Measurements from ENCODE around the gene IDH2.

IDH2 gene

DNA sequence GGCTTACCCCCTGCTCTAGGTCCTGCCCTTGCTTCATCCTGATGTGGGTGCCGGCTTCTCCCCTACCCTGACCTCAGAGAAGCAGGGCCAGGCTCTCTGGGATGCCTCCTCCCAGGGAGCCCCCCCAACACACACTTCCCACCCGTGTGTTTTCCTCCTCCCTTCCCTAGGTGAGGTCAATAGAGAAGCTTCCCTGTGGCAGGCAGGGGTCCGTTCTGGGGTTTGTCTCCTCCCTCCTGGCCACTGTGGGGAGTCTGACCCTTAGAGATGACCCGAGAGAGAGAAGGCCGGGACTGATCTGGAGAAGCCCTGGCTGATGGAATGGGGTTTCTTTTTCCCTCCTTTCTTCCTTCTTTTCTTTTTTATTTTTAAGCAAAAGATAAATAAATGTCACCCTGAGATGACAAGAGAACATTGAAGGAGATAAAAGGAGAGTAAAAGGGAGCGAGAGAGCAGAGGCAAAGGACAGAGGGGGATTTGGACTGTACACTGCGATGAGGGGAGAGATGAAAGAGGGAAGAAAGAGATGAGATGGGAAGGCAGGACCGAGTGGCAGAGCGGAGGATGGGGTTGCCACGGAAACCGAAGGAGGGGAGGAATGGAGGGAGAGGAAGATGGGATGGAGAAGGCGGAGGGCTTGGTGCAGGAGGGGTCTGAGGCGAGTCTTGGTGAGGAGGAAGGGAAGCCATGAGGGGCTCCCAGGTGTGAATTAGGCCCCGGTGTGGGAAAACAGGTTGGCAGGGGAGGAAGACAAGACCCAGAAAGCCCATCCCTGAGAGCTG lies 48.4 kb downstream of the IDH2 start:
- TF ChIP-seq, protein P1, sequence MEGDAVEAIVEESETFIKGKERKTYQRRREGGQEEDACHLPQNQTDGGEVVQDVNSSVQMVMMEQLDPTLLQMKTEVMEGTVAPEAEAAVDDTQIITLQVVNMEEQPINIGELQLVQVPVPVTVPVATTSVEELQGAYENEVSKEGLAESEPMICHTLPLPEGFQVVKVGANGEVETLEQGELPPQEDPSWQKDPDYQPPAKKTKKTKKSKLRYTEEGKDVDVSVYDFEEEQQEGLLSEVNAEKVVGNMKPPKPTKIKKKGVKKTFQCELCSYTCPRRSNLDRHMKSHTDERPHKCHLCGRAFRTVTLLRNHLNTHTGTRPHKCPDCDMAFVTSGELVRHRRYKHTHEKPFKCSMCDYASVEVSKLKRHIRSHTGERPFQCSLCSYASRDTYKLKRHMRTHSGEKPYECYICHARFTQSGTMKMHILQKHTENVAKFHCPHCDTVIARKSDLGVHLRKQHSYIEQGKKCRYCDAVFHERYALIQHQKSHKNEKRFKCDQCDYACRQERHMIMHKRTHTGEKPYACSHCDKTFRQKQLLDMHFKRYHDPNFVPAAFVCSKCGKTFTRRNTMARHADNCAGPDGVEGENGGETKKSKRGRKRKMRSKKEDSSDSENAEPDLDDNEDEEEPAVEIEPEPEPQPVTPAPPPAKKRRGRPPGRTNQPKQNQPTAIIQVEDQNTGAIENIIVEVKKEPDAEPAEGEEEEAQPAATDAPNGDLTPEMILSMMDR (IDR thresholded peaks at IDR 0.05; ENCODE audit: low read depth, low read length) = no peak
- no peak overlapping the region for H3K4me3 ChIP-seq (ENCODE audit: low read depth, low read length)

DNA sequence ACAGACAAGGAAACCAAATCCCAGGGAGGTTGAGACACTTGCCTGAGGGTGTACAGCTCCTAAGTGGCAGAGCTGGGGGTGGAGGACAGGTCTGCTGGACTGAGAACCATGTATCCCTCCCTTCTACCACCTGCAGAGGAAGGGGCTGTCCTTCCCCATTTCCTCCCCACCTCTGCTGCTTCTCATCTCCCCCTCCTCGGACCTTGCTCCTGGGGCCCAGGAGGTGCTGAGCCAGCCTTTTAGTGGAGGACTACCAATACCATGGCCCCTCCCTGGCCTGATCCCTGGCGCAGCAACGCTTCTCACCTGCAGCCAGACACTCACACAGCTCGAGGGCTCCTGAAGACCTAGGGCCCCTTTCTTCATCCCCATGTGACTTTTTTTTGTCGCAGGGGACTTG lies 50.4 kb downstream of the IDH2 start:
- TF ChIP-seq, protein P1 (IDR thresholded peaks at IDR 0.05; ENCODE audit: low read depth, low read length) = no peak

DNA sequence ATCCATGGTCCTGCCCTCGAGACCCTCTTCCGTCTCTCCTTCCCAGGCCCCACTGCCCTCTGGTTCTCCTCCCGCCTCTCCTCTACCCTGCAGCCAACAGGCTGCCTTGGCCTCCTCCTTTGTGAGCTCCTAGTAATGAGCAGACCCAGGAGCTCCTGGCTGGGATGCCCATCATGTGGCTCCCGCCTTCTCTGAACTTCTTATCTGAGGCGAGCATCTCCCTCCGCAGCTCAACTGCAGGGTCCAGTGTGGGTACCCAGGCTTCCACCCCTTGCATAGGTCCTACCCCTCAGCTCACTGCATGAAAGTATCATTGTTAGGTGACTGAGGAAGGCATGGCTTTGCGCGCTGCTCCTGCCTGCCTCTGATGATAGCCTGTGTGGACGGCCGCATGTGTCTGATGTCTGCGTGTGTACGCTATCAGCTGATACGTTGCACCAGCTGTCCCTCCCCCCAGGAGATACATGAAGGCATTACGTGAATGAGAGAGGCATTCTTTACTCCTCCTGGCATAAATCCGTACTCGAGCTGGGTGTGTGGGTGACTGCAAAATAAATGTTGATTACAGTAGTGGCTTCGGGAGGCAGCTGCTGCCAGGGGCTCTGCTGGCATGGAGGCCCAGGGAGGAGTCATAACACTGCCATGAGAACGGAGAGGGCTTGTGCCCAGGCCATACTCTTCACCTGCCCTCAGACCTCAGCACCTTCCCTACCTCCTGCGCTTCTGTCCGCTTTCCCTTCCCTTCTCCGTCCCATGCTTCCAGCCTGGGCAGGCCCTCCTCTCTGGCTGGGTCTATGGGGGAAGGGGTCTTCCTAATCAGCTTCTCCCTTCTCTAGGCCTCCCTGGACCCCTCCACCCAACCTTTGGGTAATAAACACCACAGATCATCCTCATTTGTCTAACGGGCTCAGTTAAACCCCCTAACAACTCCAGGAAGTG lies 52.3 kb downstream of the IDH2 start:
- H3K4me3 ChIP-seq (ENCODE audit: low read depth, low read length) = no peak overlapping the region
- TF ChIP-seq, protein P1 (IDR thresholded peaks at IDR 0.05; ENCODE audit: low read depth, low read length) = no peak

More for the DNA sequence above, 50.4 kb downstream of the IDH2 start:
- no peak overlapping the region for H3K4me3 ChIP-seq (ENCODE audit: low read depth, low read length)

DNA sequence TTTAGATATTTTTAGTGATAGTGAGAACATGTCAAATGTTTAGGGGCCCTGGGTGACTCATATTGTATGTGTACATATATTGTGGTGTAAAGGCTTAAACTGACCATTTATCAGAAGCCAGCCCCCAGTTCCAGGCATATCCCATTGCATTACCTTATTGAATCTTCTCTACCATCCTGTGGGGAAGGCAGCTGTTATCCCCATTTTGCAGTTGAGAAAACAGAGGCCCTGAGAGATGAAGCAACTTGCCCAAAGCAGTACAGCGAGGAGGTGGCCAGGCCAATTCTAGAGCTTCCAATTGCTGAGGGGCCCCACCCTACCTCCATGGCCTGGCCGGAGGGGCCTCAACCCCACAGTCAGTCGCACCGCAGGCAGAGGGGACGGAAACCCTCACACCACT lies 53.2 kb downstream of the IDH2 start:
- H3K4me3 ChIP-seq (ENCODE audit: low read depth, low read length) = no peak overlapping the region

DNA sequence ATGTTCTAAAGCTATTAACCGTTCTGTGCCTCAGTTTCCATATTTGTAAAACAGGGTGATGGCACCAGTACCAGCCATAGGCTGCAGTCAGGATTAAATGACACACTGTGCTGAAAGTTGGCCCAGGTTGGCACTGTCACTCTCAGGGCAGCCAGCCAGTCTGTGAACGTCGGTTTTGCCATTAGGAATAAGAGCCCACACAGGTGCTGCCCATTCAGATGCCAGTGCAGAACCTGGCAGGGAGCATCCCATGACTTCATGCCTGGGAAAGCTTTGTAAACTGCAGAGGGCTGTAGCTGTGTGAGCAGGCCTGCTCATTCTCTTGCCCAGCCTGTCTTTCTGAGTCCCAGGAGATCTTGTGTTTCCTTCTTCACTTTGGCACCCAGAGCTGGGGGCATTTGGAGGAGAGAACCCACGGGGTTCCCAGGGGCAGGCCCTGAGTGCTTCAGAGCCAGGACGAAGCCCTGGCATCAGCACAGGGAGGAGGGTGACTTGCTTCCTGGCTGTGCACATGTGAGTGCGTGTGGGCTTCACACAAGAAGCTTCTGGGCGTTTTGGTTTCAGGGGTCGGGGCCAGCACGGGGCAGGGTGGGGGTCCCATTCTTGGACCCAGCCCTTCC lies 54.2 kb downstream of the IDH2 start:
- TF ChIP-seq, protein P1 (IDR thresholded peaks at IDR 0.05; ENCODE audit: low read depth, low read length) = no peak

More for the DNA sequence above, 53.2 kb downstream of the IDH2 start:
- TF ChIP-seq, protein P1 (IDR thresholded peaks at IDR 0.05; ENCODE audit: low read depth, low read length) = no peak

DNA sequence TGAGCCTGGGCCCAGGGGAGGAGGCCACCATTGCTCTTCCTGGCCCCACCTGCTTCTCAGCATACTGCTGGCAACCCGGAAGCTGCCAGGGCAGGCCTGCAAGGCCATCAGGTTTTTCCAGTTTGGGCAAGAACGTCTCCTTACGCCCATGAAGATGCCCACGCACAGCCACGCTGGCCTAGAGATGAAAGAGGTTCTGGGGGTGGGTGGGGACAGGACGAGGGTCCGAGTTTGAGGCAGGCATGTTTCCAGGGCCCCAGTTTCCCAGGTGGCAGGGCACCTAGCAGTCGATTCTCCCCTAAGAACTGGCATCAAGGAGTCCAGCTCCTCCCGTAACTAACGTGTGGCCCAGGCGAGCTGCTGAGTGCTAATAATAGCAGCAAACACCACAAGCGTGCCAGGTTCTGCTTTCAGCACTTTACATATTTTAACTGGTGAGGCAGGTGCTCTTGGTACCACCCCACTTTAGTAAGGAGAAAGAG lies 55.3 kb downstream of the IDH2 start:
- H3K4me3 ChIP-seq (ENCODE audit: low read depth, low read length) = no peak overlapping the region
- TF ChIP-seq, protein P1 (IDR thresholded peaks at IDR 0.05; ENCODE audit: low read depth, low read length) = no peak

More for the DNA sequence above, 54.2 kb downstream of the IDH2 start:
- H3K4me3 ChIP-seq (ENCODE audit: low read depth, low read length) = no peak overlapping the region
